ENCODE measurements around the gene LRP6.
A peak's percentile ranks its signal among the peaks of the same experiment; 100 is the strongest.

Gene LRP6

GRCh38 chr12:12182703-12183365 is 84.0 kb downstream of the LRP6 start:
- no peak for TF ChIP-seq CTCF (IDR thresholded peaks at IDR 0.05; ENCODE audit: insufficient read depth, low read depth, low read length, missing control alignments)
- H3K4me3 ChIP-seq (ENCODE audit: low read length), result no peak overlapping the region
- no peak for DNase-seq (ENCODE audit: low read depth)

- no peak overlapping the region for H3K4me3 ChIP-seq (ENCODE audit: low read length)
- TF ChIP-seq CTCF (IDR thresholded peaks at IDR 0.05; ENCODE audit: insufficient read depth, low read depth, low read length, missing control alignments), result no peak
- peak; percentile 30 for DNase-seq (ENCODE audit: low read depth)
Observed at GRCh38 chr12:12181511-12181910, 85.3 kb downstream of the LRP6 start.

- no peak overlapping the region for H3K4me3 ChIP-seq (ENCODE audit: low read length)
- TF ChIP-seq CTCF (IDR thresholded peaks at IDR 0.05; ENCODE audit: insufficient read depth, low read depth, low read length, missing control alignments), result no peak
- no peak for DNase-seq (ENCODE audit: low read depth)
Observed at GRCh38 chr12:12180575-12180974, 86.3 kb downstream of the LRP6 start.

- no peak for DNase-seq (ENCODE audit: low read depth)
- H3K4me3 ChIP-seq (ENCODE audit: low read length), result no peak overlapping the region
- no peak for TF ChIP-seq CTCF (IDR thresholded peaks at IDR 0.05; ENCODE audit: insufficient read depth, low read depth, low read length, missing control alignments)
Observed at GRCh38 chr12:12180136-12180535, 86.7 kb downstream of the LRP6 start.

- DNase-seq (ENCODE audit: low read depth), result no peak
- no peak overlapping the region for H3K4me3 ChIP-seq (ENCODE audit: low read length)
- TF ChIP-seq CTCF (IDR thresholded peaks at IDR 0.05; ENCODE audit: insufficient read depth, low read depth, low read length, missing control alignments), result no peak
Observed at GRCh38 chr12:12178559-12178958, 88.3 kb downstream of the LRP6 start.

- TF ChIP-seq CTCF (IDR thresholded peaks at IDR 0.05; ENCODE audit: insufficient read depth, low read depth, low read length, missing control alignments), result no peak
- no peak for DNase-seq (ENCODE audit: low read depth)
- H3K4me3 ChIP-seq (ENCODE audit: low read length), result no peak overlapping the region
Observed at GRCh38 chr12:12176402-12176801, 90.4 kb downstream of the LRP6 start.

GRCh38 chr12:12171991-12172511 is 94.8 kb downstream of the LRP6 start:
- peak; percentile 83 for DNase-seq (ENCODE audit: low read depth)
- TF ChIP-seq CTCF (IDR thresholded peaks at IDR 0.05; ENCODE audit: insufficient read depth, low read depth, low read length, missing control alignments), result no peak
- no peak overlapping the region for H3K4me3 ChIP-seq (ENCODE audit: low read length)

Measured in epithelial cell of esophagus (primary cell).